GM21528 (cell line): Measurements from ENCODE around the gene OVCA2.

Experiments used
- ATAC-seq: cut with Tn5 transposase; IDR thresholded peaks from one replicate; pipeline ENCODE4 v1.9.1; 2021; ENCODE audit warnings: mild to moderate bottlenecking, moderate library complexity; ENCODE audit not compliant: unreplicated experiment, low FRiP score

OVCA2 gene

GRCh38 chr17:2082003-2082781 lies 40.4 kb downstream of the OVCA2 start:
- no peak for ATAC-seq

- ATAC-seq: no peak
These were observed 41.8 kb downstream of the OVCA2 start for GRCh38 chr17:2083613-2084035.

GRCh38 chr17:2084036-2084765 lies 42.4 kb downstream of the OVCA2 start:
- no peak for ATAC-seq

DNA sequence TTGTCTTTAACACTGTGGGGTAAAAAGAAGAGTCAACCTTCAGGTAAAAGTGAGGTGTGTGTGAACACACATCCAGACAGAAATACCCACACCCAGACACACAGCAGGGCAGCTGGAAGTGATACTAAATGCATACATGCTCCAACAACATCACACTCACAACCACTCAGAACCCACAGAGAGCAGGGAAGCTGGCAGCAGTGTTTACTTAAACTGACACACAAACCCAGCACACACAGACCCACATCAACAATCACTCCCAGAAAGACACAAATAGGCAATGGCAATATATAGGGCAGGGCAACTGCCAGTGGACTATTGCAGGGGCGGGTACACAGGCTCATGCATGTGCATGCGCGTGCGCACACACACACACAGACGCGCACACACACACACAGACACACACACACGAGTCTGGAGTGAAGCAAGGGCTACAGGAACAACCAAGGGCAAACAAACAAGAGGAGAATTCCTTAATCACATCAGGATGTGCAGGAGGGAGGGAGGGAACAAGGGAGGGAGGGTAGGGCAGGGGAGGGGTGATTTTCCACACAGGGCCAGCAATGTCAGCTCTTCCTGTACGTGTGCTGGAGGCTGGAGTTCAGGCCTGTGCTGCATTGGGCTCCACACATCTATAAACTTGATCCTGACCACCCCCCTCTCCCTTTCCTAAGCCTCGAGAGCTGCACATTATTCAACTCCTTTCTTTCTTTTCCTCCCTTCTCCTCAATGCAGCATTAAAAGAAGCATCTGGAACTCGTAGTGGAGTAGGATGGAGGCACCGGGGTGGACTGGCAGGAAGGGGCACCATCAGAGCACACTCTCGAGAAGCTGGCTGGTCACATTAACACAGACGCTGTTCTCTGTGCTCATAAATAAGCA lies 43.2 kb downstream of the OVCA2 start:
- no peak for ATAC-seq

GRCh38 chr17:2085648-2085949 lies 43.8 kb downstream of the OVCA2 start:
- ATAC-seq: no peak

GRCh38 chr17:2086306-2086705 lies 44.5 kb downstream of the OVCA2 start:
- no peak for ATAC-seq

- ATAC-seq: no peak
These were observed 45.9 kb downstream of the OVCA2 start for GRCh38 chr17:2087597-2088211.

GRCh38 chr17:2089021-2089422 lies 47.2 kb downstream of the OVCA2 start:
- peak; percentile 23 for ATAC-seq

DNA sequence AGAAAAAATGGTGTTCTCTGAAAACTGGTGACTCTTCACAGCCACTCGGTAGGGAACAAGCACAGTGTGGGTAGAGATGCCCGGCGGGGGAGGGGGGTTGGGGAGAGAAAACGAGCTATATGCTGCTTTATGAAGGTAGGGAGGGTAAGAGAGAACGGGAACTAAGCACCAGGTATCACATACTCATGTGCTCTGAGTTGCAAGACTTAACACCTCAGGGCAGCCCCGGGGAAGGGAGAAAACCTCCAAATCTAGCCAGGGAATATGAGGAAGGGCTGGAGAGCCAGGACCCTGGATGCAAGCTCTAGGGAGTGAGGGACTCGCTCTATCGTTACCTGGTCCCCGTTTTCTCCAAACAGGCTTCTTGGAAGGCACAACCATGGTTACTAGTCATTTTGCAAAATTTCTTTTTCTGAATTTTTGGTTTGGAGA lies 48.4 kb downstream of the OVCA2 start:
- no peak for ATAC-seq

DNA sequence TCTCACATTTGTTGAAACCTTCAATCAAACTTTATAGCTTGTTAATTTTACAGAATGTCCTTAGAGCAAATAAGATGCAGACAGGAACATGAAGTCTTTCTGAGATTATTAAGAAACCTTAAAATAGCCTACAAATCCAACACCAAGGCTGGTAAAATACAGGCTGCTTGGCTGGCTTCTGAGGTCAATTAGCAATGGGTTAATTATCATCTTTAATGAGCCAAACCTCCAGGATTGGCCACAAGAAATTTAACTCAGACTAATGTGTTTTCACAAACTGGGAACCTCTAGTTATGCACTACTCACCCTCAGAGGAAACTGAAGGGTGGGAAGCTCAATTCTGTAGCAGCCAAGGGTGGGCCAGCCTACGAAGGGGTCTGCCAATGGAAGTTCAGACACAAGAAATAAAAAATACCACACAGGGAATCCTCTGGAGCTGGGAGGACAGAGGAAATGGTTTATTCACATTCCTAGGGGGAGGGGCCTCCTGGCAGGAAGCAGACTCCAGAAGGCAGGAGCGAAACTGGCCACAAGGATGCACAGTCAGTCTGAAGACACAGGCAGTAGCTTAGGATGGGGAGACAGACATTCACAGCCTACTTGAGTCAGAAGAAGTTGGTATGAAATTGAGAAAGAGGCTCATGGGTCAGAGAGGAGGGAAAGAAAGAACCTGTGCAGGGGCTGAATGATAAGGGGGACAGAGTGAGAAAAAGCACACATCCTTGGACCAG lies 49.1 kb downstream of the OVCA2 start:
- ATAC-seq: no peak

- no peak for ATAC-seq
These were observed 50.4 kb downstream of the OVCA2 start for GRCh38 chr17:2092253-2092652.
